Gastroesophageal sphincter (tissue), 4 donors: ENCODE measurements around the gene WWC2. TPM values are rescaled to one million over a fixed set of nuclear protein-coding genes. Genes with fewer than 3 reads are reported as not detected.

Experiments
- ATAC-seq: fragments of 150-250 bp; one replicate; pipeline ENCODE4 v1.9.1; 2016; ENCODE audit warnings: mild to moderate bottlenecking, moderate library complexity
- H3K27ac ChIP-seq, 4 donors: fragments of 200-600 bp; sonication (generic) in 3 of 4; 1 replicate in 3 of 4; 2 replicates in 1 of 4; pipeline ENCODE4 v1.5.1; 2016 to 2019
- H3K27me3 ChIP-seq: fragments of 200-600 bp; sonication (generic); one replicate; pipeline ENCODE4 v1.5.1; 2019
- H3K36me3 ChIP-seq, 2 donors: fragments of 200-600 bp; sonication (generic); one replicate each; pipeline ENCODE4 v1.5.1; 2019; ENCODE audit warnings: control low read depth in 1 of 2
- H3K4me1 ChIP-seq, 3 donors: fragments of 200-600 bp; sonication (generic); 1 replicate in 2 of 3; 2 replicates in 1 of 3; pipeline ENCODE4 v1.5.1; 2016 to 2019; ENCODE audit warnings: control low read depth in 2 of 3
- H3K4me3 ChIP-seq, 2 donors: fragments of 200-600 bp; sonication (generic); one replicate each; pipeline ENCODE4 v1.5.1; 2019; ENCODE audit warnings: mild to moderate bottlenecking in 1 of 2, moderate library complexity in 1 of 2
- H3K9me3 ChIP-seq, 3 donors: fragments of 200-600 bp; sonication (generic); one replicate each; pipeline ENCODE4 v1.5.1; 2017 to 2019; ENCODE audit warnings: control low read depth in 2 of 3
- CTCF ChIP-seq, 4 experiments: fragments of 200-600 bp in 2 of 4; fragments of 450-650 bp in 2 of 4; sonication (generic) in 1 of 4; IDR thresholded peaks; one replicate each; pipeline ENCODE4 v1.5.1; 2017 to 2019; ENCODE audit warnings: antibody characterized with exemption in 4 of 4, mild to moderate bottlenecking in 2 of 4, moderate library complexity in 2 of 4
- EP300 ChIP-seq: sonication (generic); formaldehyde crosslinking; IDR thresholded peaks from one replicate; pipeline ENCODE4 v1.6.1; 2017; ENCODE audit warnings: antibody characterized with exemption, mild to moderate bottlenecking
- POLR2A ChIP-seq, 2 donors: fragments of 450-650 bp; IDR thresholded peaks; one replicate each; pipeline ENCODE4 v1.6.1; 2017; ENCODE audit warnings: antibody characterized with exemption in 2 of 2, mild to moderate bottlenecking in 2 of 2, moderate library complexity in 1 of 2
- POLR2AphosphoS5 ChIP-seq: sonication (generic); formaldehyde crosslinking; IDR thresholded peaks from one replicate; pipeline ENCODE4 v1.6.1; 2017; ENCODE audit warnings: antibody characterized with exemption
- WGBS, 2 donors: methylation state at CpG; one replicate each; pipeline ENCODE4 v1.1.5; 2018; ENCODE audit warnings: low coverage in 1 of 2; 5-methylcytosine and 5-hydroxymethylcytosine counted together
- total RNA-seq, 4 donors: library from RNA; depleted of rRNA; stranded (reverse); fragments of >200 nt; gene quantifications; one replicate each; pipeline ENCODE4 v1.1.0, GENCODE V29; 2016

Gene WWC2
- total RNA-seq, 4 donors from 2014 or later, result 23.0 to 42.0 (median 37.2) TPM

DNA sequence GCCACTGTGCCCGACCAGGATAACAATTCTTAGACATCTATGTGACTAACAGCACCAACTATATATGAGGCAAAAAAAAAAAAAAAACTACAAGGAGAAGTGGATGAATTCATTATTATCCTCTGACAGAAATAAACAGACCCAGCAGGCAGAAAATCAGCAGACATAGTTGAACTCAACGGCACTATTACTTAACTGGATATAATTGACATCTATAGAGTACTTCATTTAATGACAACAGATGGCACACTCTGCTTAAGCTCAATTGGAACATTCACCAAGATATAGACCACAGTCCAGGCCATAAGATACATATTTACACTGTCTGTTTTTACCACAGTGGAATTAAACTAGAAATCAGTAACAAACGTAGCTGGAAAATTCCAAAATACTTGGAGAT is 207.8 kb downstream of the WWC2 start:
- TF ChIP-seq EP300 (no peak), POLR2AphosphoS5 (no peak), POLR2A (IDR thresholded peaks at IDR 0.05) (no peak), CTCF (IDR thresholded peaks at IDR 0.05) (no peak)
- Histone ChIP-seq H3K27ac (no peak overlapping the region), H3K4me3 (no peak overlapping the region), H3K27me3 (no peaks in the 10 kb centered on the region), H3K4me1 (no peaks in the 10 kb centered on the region), H3K36me3 (peaks cover 0 to 15% of the 10 kb centered on the region in 2 donors), H3K9me3 (no peaks in the 10 kb centered on the region)
- 61 to 83% methylated on average over 2 of the region's 3 CpGs for WGBS, 2 donors
- no peak for ATAC-seq

GRCh38 chr4:183312841-183313240 is 213.8 kb downstream of the WWC2 start:
- no peak for ATAC-seq
- TF ChIP-seq CTCF (IDR thresholded peaks at IDR 0.05), result no peak
- no peak for TF ChIP-seq POLR2AphosphoS5
- TF ChIP-seq EP300, result no peak
- TF ChIP-seq POLR2A (IDR thresholded peaks at IDR 0.05), result no peak
- no peaks in the 10 kb centered on the region for H3K9me3 ChIP-seq
- H3K4me1 ChIP-seq, result no peaks in the 10 kb centered on the region
- no peak overlapping the region for H3K4me3 ChIP-seq
- no peak overlapping the region for H3K27ac ChIP-seq
- peaks cover 0 to 45% of the 10 kb centered on the region in 2 donors for H3K36me3 ChIP-seq
- 71 to 84% methylated on average over 2 of the region's 5 CpGs for WGBS, 2 donors
- no peaks in the 10 kb centered on the region for H3K27me3 ChIP-seq

DNA sequence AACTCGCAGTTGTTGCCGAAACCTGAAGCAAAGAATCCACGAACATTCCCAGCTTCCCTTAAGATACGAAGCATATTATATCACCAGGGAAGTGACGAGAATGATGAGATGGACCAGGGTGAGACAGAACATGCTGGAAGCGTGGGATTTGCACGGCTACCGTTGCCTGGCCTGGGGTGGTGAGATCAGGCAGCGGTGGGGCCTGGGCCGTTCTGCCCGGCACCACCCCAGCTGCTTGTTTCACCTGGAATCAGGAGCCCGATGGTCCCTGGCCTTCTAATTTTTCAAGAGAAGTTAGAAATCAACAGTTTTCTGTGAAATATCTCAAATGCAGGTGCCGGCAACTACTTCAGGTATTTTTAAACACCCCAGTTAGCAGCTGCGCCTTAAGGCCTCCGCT is 215.3 kb downstream of the WWC2 start:
- ATAC-seq, result no peak

DNA sequence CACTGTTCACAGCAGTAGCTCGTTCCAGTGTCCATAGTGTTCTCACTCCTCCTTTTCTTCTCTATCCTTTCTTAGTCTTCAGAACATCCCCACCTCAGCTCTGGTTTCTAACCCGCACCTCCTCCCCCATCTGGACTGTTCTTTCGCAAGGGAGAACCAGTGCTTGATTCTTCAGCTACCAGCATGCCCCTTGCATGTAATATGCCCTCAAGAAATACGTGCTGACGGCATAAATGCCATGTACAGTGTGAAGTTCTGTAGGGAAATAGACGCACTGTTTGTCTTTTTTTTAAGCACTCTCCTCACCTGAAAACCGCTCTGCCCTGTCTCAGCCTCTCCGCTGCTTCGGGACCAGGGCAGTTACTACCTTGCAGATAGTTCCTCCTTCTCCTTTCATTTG is 215.7 kb downstream of the WWC2 start:
- 96 to 100% methylated on average over 1 to 9 of the region's 9 CpGs for WGBS, 2 donors
- TF ChIP-seq POLR2A (IDR thresholded peaks at IDR 0.05) (no peak), POLR2AphosphoS5 (no peak), CTCF (IDR thresholded peaks at IDR 0.05) (no peak), EP300 (no peak)
- H3K36me3 ChIP-seq, result peaks cover 0 to 53% of the 10 kb centered on the region in 2 donors
- H3K4me1 ChIP-seq, result no peaks in the 10 kb centered on the region
- no peak overlapping the region for H3K4me3 ChIP-seq
- H3K27me3 ChIP-seq, result no peaks in the 10 kb centered on the region
- no peak for ATAC-seq
- H3K27ac ChIP-seq, result no peak overlapping the region
- H3K9me3 ChIP-seq, result no peaks in the 10 kb centered on the region

More for the DNA sequence above, 215.3 kb downstream of the WWC2 start:
- H3K4me3 ChIP-seq, result no peak overlapping the region
- H3K27ac ChIP-seq, result no peak overlapping the region
- 92 to 94% methylated on average over 4 to 15 of the region's 15 CpGs for WGBS, 2 donors
- H3K9me3 ChIP-seq, result no peaks in the 10 kb centered on the region
- H3K27me3 ChIP-seq, result no peaks in the 10 kb centered on the region
- H3K36me3 ChIP-seq, result peaks cover 0 to 53% of the 10 kb centered on the region in 2 donors
- TF ChIP-seq EP300, result no peak
- no peak for TF ChIP-seq POLR2A (IDR thresholded peaks at IDR 0.05)
- no peak for TF ChIP-seq CTCF (IDR thresholded peaks at IDR 0.05)
- TF ChIP-seq POLR2AphosphoS5, result no peak
- no peaks in the 10 kb centered on the region for H3K4me1 ChIP-seq

GRCh38 chr4:183318656-183319055 is 219.6 kb downstream of the WWC2 start:
- Histone ChIP-seq H3K36me3 (peaks cover 0 to 34% of the 10 kb centered on the region in 2 donors), H3K27ac (no peak overlapping the region), H3K27me3 (no peaks in the 10 kb centered on the region), H3K4me3 (no peak overlapping the region), H3K4me1 (no peaks in the 10 kb centered on the region), H3K9me3 (no peaks in the 10 kb centered on the region)
- no peak for ATAC-seq
- TF ChIP-seq POLR2A (IDR thresholded peaks at IDR 0.05), result no peak
- TF ChIP-seq CTCF (IDR thresholded peaks at IDR 0.05), result no peak
- no peak for TF ChIP-seq EP300
- TF ChIP-seq POLR2AphosphoS5, result no peak
- WGBS, 2 donors, result 88 to 90% methylated on average over 5 to 9 of the region's 10 CpGs
